Transverse colon (tissue), 3 donors: ENCODE data around the gene OOSP3.
"Not testable (repeated sequence)": the region's sequence is repeated elsewhere in the genome, so short reads cannot be mapped to it uniquely, and the experiment has no call there.

Experiments
- CTCF ChIP-seq, 5 experiments: fragments of 200-600 bp in 3 of 5; fragments of 450-650 bp in 2 of 5; sonication (generic) in 3 of 5; IDR thresholded peaks; 1 replicate in 2 of 5; 2 replicates in 3 of 5; pipeline ENCODE4 v1.5.1; 2016 to 2017; ENCODE audit warnings: antibody characterized with exemption in 5 of 5, inconsistent platforms in 3 of 5, mild to moderate bottlenecking in 2 of 5, moderate library complexity in 1 of 5
- POLR2A ChIP-seq: fragments of 450-650 bp; IDR thresholded peaks from one replicate; pipeline ENCODE4 v1.6.1; 2016; ENCODE audit warnings: antibody characterized with exemption, mild to moderate bottlenecking, moderate library complexity

GRCh38 chr11:59887156-59887555 lies 8.6 kb downstream of the OOSP3 start:
- not testable (repeated sequence) for TF ChIP-seq POLR2A; CTCF (IDR thresholded peaks at IDR 0.05)
